GM12864 (cell line): ENCODE results near the gene ST3GAL3.

Experiments used
- DNase-seq: peaks from one replicate; pipeline ENCODE4 v3.0.0-alpha.2; 2011; ENCODE audit warnings: low read depth
- H3K4me3 ChIP-seq: 2 replicates; pipeline ENCODE4 v1.5.1; 2011; ENCODE audit warnings: mild to moderate bottlenecking, low read depth, low read length, control low read depth
- CTCF ChIP-seq: IDR thresholded peaks from 2 replicates; pipeline ENCODE4 v1.5.1; 2011; ENCODE audit warnings: low read depth, mild to moderate bottlenecking, moderate library complexity, low read length, control low read depth, inconsistent platforms; ENCODE audit errors: missing control alignments

Gene ST3GAL3

GRCh38 chr1:43944860-43945259 lies 237.5 kb downstream of the ST3GAL3 start:
- no peak for DNase-seq
- TF ChIP-seq CTCF = no peak

GRCh38 chr1:43945674-43946235 lies 238.4 kb downstream of the ST3GAL3 start:
- no peak for TF ChIP-seq CTCF
- H3K4me3 ChIP-seq = peak overlapping the region; percentile 99
- DNase-seq = no peak

More at GRCh38 chr1:43944860-43945259, 237.5 kb downstream of the ST3GAL3 start:
- H3K4me3 ChIP-seq = no peak overlapping the region; the same call in 1 of the 2 replicates

- DNase-seq = peak; percentile 90
- TF ChIP-seq CTCF = peak; percentile 79
- peak within 1 kb of the TSS; percentile 99 for H3K4me3 ChIP-seq
Observed at GRCh38 chr1:43946236-43947060, 239.1 kb downstream of the ST3GAL3 start, which contains the start of gene IPO13. Gene IPO13 (plus strand): TSS chr1:43946950. CDS start chr1:43947601, 651 bp downstream.

GRCh38 chr1:43947061-43947873 lies 239.9 kb downstream of the ST3GAL3 start:
- no peak for TF ChIP-seq CTCF
- no peak for DNase-seq
- peak overlapping the region; percentile 99 for H3K4me3 ChIP-seq

GRCh38 chr1:43947874-43948437 lies 240.6 kb downstream of the ST3GAL3 start:
- no peak for DNase-seq
- H3K4me3 ChIP-seq = peak overlapping the region; percentile 99
- TF ChIP-seq CTCF = no peak

GRCh38 chr1:43949678-43950077 lies 242.3 kb downstream of the ST3GAL3 start:
- TF ChIP-seq CTCF = no peak
- no peak overlapping the region for H3K4me3 ChIP-seq
- no peak for DNase-seq
